Activated CD4-positive, CD25-positive, alpha-beta regulatory T cell treated with anti-CD3 and anti-CD28 coated beads, Interleukin-2, amount 50 U/mL, for 72 hours (primary cell): ENCODE measurements around the gene RPS19BP1.
"Not testable (repeated sequence)": the region's sequence is repeated elsewhere in the genome, so short reads cannot be mapped to it uniquely, and the experiment has no call there.

Source experiments
- DNase-seq: peaks from one replicate; pipeline ENCODE4 v3.0.0; 2021

RPS19BP1 gene

DNA sequence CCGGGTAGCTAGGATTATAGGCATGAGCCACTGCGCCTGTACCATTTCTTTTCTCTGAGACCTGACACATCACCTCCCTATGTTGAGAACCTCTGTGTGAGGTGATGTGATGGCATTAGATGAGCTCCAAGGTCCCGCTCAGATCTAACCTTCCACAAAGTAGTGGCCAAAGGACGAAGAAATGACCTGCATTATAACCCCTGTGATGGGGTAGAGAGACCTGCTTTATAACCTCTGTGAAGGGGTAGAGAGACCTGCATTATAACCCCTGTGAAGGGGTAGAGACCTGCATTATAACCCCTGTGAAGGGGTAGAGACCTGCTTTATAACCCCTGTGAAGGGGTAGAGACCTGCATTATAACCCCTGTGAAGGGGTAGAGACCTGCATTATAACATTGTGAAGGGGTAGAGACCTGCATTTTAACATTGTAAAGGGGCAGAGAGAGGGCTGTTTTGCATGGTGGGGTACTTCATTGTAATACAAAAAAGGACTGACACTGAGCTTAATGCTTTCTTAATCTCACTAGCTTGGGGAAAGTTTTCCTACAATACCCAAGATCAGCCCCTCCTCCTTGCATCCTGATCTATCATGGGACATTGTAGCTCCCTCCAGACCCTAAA, 21.9 kb downstream of the RPS19BP1 start:
- no peak for DNase-seq

GRCh38 chr22:39508393-39508792, 24.2 kb downstream of the RPS19BP1 start:
- no peak for DNase-seq

DNA sequence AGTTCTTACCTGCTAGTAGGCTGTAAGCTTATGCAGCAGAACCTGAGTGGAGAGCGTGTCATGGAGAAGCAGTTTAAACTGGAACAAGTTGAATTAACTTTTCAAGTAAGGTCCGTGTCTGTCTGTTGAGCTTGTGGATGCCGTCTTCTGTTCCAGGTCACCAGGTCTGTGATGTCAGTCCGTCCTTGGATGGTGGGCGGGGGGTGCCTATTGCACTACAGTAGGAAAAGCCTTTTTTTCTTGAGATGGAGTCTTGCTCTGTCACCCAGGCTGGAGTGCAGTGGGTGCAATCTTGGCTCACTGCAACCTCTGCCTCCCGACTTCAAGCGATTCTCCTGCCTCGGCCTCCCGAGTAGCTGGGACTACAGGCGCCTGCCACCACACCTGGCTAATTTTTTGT, 25.5 kb downstream of the RPS19BP1 start:
- not testable (repeated sequence) for DNase-seq

GRCh38 chr22:39504071-39504470, 28.5 kb downstream of the RPS19BP1 start:
- DNase-seq, result no peak

- no peak for DNase-seq
Observed at GRCh38 chr22:39503630-39504029, 28.9 kb downstream of the RPS19BP1 start.

DNA sequence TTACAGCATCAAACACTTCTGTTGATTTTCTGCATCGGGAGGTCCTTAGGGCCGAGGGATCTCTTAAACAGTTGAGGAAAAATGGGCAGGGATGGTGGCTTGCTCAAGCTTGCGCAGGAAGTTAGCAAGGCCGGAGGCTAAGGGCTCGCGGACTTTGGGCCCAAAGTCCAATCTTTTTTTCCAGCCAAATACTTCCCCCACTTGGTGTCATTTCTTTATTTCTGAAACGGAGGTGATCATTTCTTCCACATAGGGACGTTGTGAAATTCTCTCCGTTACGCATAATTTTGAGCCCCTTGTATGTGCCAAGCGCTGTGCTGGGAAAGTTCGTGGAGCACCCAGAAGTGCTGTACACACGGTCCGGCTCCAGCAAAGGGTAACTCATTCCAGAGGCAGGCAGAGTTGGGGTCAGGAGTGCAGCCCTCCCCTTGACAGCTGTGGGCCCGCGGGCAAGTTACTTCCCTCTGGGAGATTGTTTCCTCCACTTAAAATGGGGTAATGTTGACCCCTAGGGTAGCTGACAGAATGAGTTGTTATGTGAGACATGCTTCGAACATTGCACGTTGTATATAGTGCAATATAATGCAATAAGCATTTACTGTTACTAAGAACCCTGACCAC, 29.6 kb downstream of the RPS19BP1 start:
- no peak for DNase-seq

- peak; percentile 96 for DNase-seq
Observed at GRCh38 chr22:39502109-39502788, 30.3 kb downstream of the RPS19BP1 start, which contains the start of gene MIEF1. Gene MIEF1 (plus strand): TSS chr22:39502290. CDS start chr22:39511295, 9,005 bp downstream.

DNA sequence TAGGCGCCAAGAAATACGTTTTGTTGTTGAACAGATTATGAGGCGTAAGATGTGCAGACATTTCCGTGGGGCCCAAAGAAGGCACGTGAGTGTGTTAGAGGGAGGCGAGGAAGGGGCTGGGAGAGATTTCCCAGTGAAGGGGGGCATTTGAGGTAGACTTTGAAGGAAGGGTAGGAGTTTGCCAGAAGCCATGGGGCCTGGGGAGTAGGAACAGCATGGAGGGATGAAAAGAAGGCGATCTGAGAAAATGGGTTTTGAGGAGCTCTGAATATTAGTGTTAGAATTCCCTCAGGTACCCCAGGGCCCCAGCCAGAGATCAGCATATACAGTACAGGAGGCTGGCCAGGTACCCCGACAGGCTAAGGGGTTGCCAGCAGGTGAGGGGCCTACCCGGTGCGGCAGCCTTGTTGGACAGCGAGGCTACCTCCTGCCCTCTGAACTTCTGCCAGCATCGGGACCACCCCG, 30.9 kb downstream of the RPS19BP1 start:
- no peak for DNase-seq

DNA sequence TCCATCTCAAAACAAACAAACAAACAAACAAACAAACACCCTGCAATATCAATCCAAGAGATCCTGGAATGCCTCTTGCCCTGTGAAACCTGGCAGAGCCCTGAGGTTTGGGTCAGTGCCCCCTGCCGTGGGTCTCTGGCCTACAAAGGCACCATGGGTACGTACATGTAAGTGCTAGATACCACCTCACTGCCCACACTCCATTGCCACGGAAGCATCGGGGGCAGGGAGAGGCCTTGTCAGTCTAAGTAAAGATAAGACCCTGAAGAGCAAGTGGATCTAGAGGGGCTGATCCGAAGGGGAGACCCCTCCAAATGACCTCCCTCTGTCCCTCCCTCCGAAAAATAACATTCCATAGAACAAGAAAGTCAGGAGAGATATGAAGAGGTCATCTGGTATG, 32.4 kb downstream of the RPS19BP1 start:
- no peak for DNase-seq

GRCh38 chr22:39498802-39499201, 33.7 kb downstream of the RPS19BP1 start:
- no peak for DNase-seq

GRCh38 chr22:39498368-39498767, 34.2 kb downstream of the RPS19BP1 start:
- no peak for DNase-seq

DNA sequence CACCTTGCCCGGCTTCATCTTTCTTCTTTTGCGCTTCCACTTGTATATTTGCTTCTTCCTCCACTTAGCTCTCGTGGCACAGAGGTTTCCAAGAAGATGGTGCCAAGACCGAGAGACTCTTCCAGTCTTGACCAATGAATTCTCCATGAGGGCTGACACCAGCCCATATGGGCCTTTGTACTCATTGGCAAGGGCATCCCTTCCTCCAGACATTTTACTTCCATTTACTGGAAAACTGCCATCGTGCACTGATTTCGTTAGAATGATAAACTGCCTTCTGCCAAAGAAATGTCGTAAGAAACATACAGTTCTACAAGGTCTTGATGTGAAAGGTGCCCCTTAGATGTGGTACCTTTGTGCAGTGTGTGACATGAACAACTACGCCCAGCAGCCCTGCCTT, 35.1 kb downstream of the RPS19BP1 start:
- no peak for DNase-seq

DNA sequence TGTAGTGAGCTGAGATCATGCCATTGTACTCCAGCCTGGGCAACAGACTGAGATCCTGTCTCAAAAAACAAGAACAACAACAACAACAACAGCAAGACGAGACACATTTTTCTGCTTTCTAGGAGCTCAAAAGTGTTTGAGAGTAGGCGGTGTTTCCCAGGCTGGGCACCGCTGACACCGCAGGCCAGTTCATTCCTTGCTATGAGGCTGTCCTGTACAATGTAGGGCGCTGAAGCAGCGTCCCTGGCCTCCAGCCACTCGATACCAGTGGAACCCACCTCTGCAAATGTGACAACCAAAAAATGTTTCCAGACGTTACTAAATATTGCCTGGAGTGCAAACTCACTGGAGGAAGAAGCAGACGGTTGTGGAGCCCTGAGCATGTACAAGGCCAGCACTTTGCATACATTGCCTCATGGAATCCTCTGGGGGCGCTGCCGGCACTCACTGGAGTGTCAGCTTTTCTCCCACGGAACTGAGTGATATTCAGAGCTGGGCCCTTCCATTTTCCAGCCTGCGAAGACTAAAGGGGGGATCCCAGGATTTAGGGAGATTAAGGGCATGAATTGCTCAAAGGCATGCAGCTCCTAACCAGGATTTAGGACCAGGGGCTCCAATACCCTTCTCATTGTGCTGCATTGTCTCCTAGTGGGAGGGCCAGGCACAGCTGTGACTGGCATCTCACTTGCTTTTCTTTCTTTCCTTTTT, 36.3 kb downstream of the RPS19BP1 start:
- DNase-seq, result peak; percentile 52

DNA sequence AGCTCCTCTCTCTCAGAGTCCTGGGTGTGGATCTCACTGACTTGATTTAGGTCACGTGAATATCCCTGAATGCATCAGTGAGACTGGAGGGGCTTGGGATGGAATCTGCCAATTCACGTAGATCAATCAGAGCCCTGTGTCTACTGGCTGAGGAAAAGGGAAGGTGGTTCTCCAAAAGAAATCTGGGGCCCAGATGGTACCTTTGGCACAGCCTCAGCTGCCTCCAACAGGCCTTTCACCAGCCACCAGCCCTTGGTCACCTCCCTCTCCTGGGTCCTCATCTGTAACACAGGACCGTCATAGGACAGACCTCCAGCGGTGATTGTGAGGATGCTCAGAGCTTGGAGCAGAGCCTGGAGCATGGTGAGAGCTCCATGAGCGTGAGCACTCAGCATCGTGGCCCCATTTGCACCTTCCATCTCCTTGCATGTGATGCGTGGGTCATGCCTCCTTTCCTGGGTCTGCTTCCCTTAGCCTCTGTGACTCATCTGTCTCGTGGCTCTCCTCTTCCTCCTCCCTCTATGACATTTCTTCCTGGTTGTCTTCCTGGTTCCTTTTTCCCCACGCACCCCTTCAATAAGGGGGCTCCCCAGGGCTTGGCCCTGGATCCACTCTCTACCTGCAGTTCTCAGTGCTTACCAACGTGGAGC, 38.0 kb downstream of the RPS19BP1 start:
- DNase-seq, result no peak

- DNase-seq, result no peak
Observed at GRCh38 chr22:39493759-39494158, 38.8 kb downstream of the RPS19BP1 start.

DNA sequence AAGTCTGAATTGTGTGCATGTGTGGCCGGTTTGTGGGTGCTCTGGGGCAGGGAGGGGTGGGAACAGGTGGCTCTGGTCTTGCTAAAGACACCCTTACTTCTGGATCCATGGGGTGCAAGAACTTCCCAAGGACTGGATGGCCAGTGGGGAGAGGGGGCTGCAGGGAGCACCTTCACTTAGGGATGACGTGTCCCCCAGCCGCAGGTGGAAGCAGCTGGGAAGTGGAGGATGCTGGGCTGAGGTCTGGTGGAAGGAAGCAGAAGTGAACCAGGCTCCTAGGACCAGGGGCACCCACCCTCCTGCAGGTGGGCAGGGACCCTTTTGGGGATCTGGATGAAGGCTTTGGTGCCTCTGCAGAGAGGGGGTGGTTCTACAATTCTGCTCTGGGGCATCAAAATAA, 40.4 kb downstream of the RPS19BP1 start:
- DNase-seq, result no peak

DNA sequence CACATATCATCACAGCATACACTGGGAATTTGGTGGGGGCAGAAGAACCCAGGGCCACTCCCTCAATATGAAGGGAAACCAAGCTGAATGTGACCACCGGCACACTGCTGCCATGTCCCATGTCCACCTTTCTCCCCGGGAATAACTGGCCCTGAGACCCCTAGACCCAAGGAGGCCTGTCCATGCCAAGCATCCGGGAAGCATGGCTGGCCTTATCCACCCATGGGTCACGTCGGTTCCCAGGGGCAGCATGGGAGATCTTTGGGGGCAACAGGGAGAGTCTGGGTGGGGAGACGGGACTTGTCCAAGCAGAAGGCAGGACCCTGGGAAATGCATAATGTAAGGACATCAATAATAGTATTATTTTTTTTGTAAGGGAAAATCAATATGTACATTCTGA, 40.9 kb downstream of the RPS19BP1 start:
- no peak for DNase-seq

GRCh38 chr22:39490966-39491680, 41.4 kb downstream of the RPS19BP1 start:
- DNase-seq, result no peak

DNA sequence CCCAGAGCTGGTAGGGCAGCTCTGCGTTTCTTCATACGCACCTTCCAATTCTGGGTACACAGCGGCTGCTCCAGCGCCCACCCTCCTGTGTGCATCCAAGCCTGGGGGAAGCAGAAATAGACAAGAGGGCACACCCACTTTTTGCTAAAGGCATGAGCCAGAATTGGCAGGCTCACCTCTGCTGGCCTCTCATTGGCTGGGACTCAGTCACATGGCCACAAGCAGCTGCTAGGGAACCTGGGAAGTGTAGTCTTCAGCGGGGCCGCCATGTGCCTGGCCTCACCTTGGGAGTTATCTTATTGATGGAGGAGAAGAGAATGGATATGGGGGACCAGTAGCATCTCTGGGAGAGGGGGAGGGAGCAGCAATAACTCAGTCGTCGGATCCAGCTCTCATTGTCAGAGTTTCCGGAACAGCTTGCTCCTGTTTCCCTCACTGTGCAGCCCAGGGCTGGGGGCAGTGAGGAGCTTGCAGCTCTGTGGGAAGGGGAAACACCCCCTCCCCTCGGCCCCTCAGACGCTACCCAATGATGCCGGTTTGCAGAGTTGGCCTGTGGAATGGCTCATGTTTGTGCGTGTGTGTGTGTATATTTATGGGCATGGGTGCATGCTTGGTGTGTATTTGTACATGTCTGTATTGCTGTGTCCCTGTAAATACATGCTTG, 42.3 kb downstream of the RPS19BP1 start:
- peak; percentile 69 for DNase-seq

DNA sequence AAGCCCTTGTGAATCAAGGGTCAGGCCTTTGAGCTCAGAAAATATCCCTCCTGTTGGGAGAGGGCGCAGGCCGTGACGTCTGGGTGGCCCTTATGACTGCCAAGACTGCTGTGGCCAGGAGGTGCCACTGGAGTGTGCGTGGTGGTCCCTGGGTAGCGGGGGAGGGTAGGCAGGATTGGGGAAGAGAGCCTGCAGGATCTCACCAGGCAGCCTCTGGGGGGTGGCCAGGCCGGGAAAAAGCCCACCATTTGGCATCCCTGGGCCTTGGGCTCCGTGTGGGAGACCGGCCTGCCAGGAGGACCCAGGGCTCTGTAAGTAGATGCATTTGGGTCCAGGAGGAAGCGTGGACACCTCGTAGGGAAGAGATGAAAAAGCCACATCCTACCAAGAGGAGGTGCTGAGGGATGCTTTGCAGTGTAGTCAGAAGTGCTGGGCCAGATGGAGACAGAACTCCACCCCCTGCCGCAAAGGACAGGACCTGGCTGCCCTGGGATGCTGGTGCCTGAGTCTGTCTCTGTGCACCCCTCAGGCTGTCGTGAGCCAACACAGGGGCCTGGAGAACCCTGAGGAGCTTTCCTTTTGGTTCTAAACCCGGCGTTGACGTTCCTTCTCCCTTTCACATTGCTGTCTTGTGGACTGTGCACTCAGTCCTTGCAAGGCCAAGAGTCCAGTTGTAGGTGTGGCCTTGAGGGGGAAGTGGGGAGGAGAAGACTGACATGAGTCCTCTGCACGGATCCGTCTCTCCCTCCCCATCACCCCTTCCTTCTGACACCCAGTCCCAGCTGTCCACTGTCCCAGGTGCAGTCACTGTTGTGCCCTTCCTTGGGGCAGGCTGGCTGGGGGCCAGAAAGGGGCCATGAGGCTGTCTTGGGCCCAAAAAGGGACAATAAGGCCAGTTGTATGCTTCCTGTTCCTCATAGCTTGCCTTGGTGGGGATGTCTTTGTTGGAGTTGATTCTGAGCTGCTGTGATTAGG, 43.2 kb downstream of the RPS19BP1 start:
- no peak for DNase-seq
